AG04450 (cell line): ENCODE data around the gene HMX1. TPM values are rescaled to one million over a fixed set of nuclear protein-coding genes. Genes with fewer than 3 reads are reported as not detected.

Source experiments
- CTCF ChIA-PET: fragments of 300-600, 350-600 bp; formaldehyde crosslinking; extraction: SDS; loops from one replicate; lab custom pipeline; 2022; ENCODE audit warnings: antibody characterized with exemption, inconsistent platforms; lab: Charles Lee
- POLR2A ChIA-PET: fragments of 350-600 bp; formaldehyde crosslinking; extraction: SDS; loops from one replicate; lab custom pipeline; 2021; ENCODE audit warnings: antibody characterized with exemption, inconsistent platforms; lab: Yijun Ruan, JAX
- DNase-seq: peaks from one replicate; pipeline ENCODE4 v3.0.0-alpha.2; 2011; ENCODE audit warnings: low read depth, low spot score
- H3K27ac ChIP-seq: one replicate; pipeline ENCODE4 v1.5.1; 2012; ENCODE audit warnings: low read depth, low read length, control low read depth
- H3K27me3 ChIP-seq: one replicate; pipeline ENCODE4 v1.6.0; 2012; ENCODE audit warnings: low read length; ENCODE audit not compliant: control insufficient read depth, insufficient read depth
- H3K4me3 ChIP-seq: 2 replicates; pipeline ENCODE4 v1.5.1; 2011; ENCODE audit warnings: mild to moderate bottlenecking, low read depth, low read length, control low read depth
- H3K9me3 ChIP-seq: 2 replicates; pipeline ENCODE4 v1.5.1; 2012; ENCODE audit warnings: low read length; ENCODE audit not compliant: control insufficient read depth, insufficient read depth
- CTCF ChIP-seq: IDR thresholded peaks from 2 replicates; pipeline ENCODE4 v1.5.1; 2011; ENCODE audit warnings: low read depth, low read length, control low read depth, inconsistent platforms
- polyA plus RNA-seq: library from polyadenylated mRNA; depleted of rRNA; stranded (reverse); fragments of >200 nt; gene quantifications from 2 replicates; pipeline ENCODE4 v1.2.3, GENCODE V29; 2011

HMX1 gene
- polyA plus RNA-seq, 1 experiment: not detected

GRCh38 chr4:8830611-8831200 lies 40.9 kb downstream of the HMX1 start:
- Histone ChIP-seq H3K27ac (no peak overlapping the region), H3K9me3 (peaks cover 33% of the 10 kb centered on the region), H3K27me3 (no peaks in the 10 kb centered on the region), H3K4me3 (no peak overlapping the region)
- no peak for TF ChIP-seq CTCF
- POLR2A ChIA-PET: no interaction called here
- CTCF ChIA-PET: no interaction called here
- no peak for DNase-seq

GRCh38 chr4:8830056-8830455 lies 41.6 kb downstream of the HMX1 start:
- H3K27me3 ChIP-seq: no peaks in the 10 kb centered on the region
- no peak overlapping the region for H3K4me3 ChIP-seq
- no peak for TF ChIP-seq CTCF
- POLR2A ChIA-PET: no interaction called here
- CTCF ChIA-PET: no interaction called here
- no peak for DNase-seq
- H3K9me3 ChIP-seq: peaks cover 26% of the 10 kb centered on the region
- H3K27ac ChIP-seq: no peak overlapping the region

- ChIA-PET CTCF (no interaction called here), POLR2A (no interaction called here)
- Histone ChIP-seq H3K4me3 (no peak overlapping the region), H3K9me3 (peaks cover 21% of the 10 kb centered on the region), H3K27ac (no peak overlapping the region), H3K27me3 (no peaks in the 10 kb centered on the region)
- no peak for DNase-seq
- TF ChIP-seq CTCF: no peak
Observed at GRCh38 chr4:8829584-8829983, 42.1 kb downstream of the HMX1 start.

GRCh38 chr4:8828869-8829268 lies 42.8 kb downstream of the HMX1 start:
- no peaks in the 10 kb centered on the region for H3K27me3 ChIP-seq
- ChIA-PET POLR2A (no interaction called here), CTCF (no interaction called here)
- no peak overlapping the region for H3K27ac ChIP-seq
- H3K4me3 ChIP-seq: no peak overlapping the region
- H3K9me3 ChIP-seq: peaks cover 14% of the 10 kb centered on the region
- no peak for TF ChIP-seq CTCF
- no peak for DNase-seq

GRCh38 chr4:8821151-8821950 lies 50.3 kb downstream of the HMX1 start:
- no peak for DNase-seq
- ChIA-PET CTCF (no interaction called here), POLR2A (no interaction called here)
- TF ChIP-seq CTCF: no peak
- Histone ChIP-seq H3K9me3 (peaks cover 27% of the 10 kb centered on the region; the same call in 1 of the 2 replicates), H3K27me3 (no peaks in the 10 kb centered on the region), H3K4me3 (no peak overlapping the region), H3K27ac (no peak overlapping the region)
